Activated CD8-positive, alpha-beta T cell treated with anti-CD3 and anti-CD28 coated beads for 36 hours (primary cell): ENCODE measurements around the gene MTUS2. TPM values are rescaled to one million over a fixed set of nuclear protein-coding genes. Genes with fewer than 3 reads are reported as not detected.

Experiments used
- ATAC-seq: fragments of 200-7000 bp; cut with Tn5 transposase; one replicate; pipeline ENCODE4 v1.10.0; 2021; ENCODE audit warnings: mild to moderate bottlenecking, moderate library complexity
- CTCF ChIA-PET: fragments of 350-600 bp; sonication (Branson Sonifier 250); formaldehyde crosslinking; loops from one replicate; lab custom pipeline; 2021; ENCODE audit warnings: antibody characterized with exemption; lab: Charles Lee
- POLR2A ChIA-PET: fragments of 350-600 bp; sonication (Branson Sonifier 250); formaldehyde crosslinking; loops from one replicate; lab custom pipeline; 2021; ENCODE audit warnings: antibody characterized with exemption; lab: Charles Lee
- DNase-seq: peaks from one replicate; pipeline ENCODE4 v3.0.0-alpha.2; 2020
- H3K27ac Mint-ChIP-seq: one replicate; pipeline ENCODE4 v1.8.0; 2021; ENCODE audit warnings: mild to moderate bottlenecking, mixed read lengths
- H3K27me3 Mint-ChIP-seq: one replicate; pipeline ENCODE4 v1.8.0; 2021; ENCODE audit warnings: mixed read lengths
- H3K36me3 Mint-ChIP-seq: one replicate; pipeline ENCODE4 v1.8.0; 2021; ENCODE audit warnings: low read depth, mixed read lengths
- H3K4me1 Mint-ChIP-seq: one replicate; pipeline ENCODE4 v1.8.0; 2021; ENCODE audit warnings: low read depth, mixed read lengths
- H3K4me3 Mint-ChIP-seq: one replicate; pipeline ENCODE4 v1.8.0; 2021; ENCODE audit warnings: mild to moderate bottlenecking, moderate library complexity, mixed read lengths
- H3K9me3 Mint-ChIP-seq: one replicate; pipeline ENCODE4 v1.8.0; 2021; ENCODE audit warnings: mixed read lengths
- CTCF ChIP-seq: fragments of 200-600 bp; IDR thresholded peaks from one replicate; pipeline ENCODE4 v1.8.0; 2022; ENCODE audit warnings: antibody characterized with exemption, mild to moderate bottlenecking
- intact Hi-C: fragments of 100-400 bp; cut with micrococcal nuclease; formaldehyde crosslinking; loops from one replicate; pipeline ENCODE4 v1.10.0; 2022
- total RNA-seq, 2 experiments: library from RNA; stranded (reverse); gene quantifications; one replicate each; pipeline ENCODE4 v1.2.3, GENCODE V29; 2021

MTUS2 gene
- total RNA-seq, 2 experiments from 2014 or later: not detected

DNA sequence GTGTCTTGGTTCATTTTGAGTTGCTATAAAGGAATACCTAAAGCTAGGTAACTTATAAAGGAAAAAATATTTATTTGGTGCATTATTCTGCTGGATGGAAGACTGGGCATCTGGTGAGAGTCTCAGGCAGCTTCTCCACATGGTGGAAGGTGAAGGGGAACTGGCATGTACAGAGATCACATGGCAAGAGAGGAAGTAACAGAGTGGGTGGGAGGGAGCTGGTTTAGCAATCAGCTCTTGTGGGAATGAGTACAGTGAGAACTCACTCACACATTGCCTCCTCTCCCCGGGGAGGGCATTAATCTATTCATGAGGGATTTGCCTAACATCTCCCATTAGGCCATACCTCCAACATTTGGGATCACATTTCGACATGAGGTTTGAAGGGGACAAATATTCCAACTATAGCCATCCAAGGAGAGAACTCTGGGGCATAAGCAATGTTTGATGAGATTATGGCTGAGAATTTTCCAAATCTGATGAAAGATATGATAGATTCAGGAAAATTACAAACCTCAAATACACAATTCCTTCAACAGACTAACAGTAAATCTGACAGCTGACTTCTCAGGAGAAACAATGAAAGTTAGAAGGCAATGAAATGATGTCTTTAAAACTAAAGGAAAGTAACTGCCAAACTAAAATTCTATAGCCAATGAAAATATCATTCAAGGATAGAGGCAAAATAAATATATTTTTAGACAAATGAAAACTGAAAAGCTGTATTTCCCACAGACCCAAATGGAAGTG is 52.5 kb downstream of the MTUS2 start:
- POLR2A ChIA-PET: no interaction called here
- no peak overlapping the region for H3K27ac Mint-ChIP-seq
- DNase-seq (no peak), ATAC-seq (no peak)
- TF ChIP-seq CTCF: no peak
- H3K9me3 Mint-ChIP-seq: peaks cover 17% of the 10 kb centered on the region
- intact Hi-C loops: no loop called here
- no peaks in the 10 kb centered on the region for H3K36me3 Mint-ChIP-seq
- no peaks in the 10 kb centered on the region for H3K4me1 Mint-ChIP-seq
- CTCF ChIA-PET: no interaction called here
- no peak overlapping the region for H3K4me3 Mint-ChIP-seq
- peaks cover 3% of the 10 kb centered on the region for H3K27me3 Mint-ChIP-seq

DNA sequence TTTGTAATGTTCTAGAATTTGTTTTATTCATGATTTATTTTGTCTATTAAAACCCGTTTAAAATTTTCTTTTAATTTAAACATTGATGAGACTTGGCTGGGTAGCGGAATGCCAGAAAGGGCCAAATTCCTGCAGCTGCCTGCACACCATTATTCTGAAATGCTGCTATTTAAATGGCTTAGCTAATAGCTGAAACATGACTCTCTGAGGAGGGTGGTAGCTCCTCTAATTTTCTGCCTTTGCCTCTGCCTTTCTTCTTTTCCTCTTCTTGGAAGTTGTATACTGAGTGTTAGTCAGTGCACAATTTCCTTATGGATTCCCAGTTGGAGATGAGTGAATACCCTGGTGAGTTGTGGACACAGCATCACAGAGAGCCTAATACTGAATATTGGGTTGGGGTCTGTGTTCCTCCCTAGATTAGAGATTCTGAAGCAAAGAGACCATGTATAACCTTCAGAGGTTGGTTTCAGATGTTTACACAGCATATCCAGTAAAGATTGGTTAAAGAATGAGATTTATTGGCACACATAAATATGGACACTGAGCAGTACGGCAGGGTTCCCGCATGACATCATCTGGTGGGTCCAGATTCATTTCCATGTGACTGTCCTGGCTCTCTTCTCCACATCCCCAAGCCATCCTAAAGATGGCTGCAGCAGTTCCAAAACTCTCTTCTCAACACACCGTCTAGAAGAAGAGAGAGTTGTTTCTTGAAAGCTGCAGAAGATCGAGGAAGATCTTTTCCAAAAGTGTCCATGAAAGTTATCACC is 55.9 kb downstream of the MTUS2 start:
- ATAC-seq: no peak
- CTCF ChIA-PET: no interaction called here
- no peaks in the 10 kb centered on the region for H3K36me3 Mint-ChIP-seq
- H3K4me3 Mint-ChIP-seq: no peak overlapping the region
- no peak for TF ChIP-seq CTCF
- peaks cover 17% of the 10 kb centered on the region for H3K9me3 Mint-ChIP-seq
- no peaks in the 10 kb centered on the region for H3K4me1 Mint-ChIP-seq
- POLR2A ChIA-PET: no interaction called here
- DNase-seq: no peak
- H3K27ac Mint-ChIP-seq: no peak overlapping the region
- intact Hi-C loops: no loop called here
- H3K27me3 Mint-ChIP-seq: peaks cover 2% of the 10 kb centered on the region

GRCh38 chr13:28877408-28877807 is 57.3 kb downstream of the MTUS2 start:
- no peak overlapping the region for H3K27ac Mint-ChIP-seq
- ChIA-PET CTCF (interaction anchor here (1.4 kb wide), 1 partner anchor 58 kb away, joined by 3 read pairs; no protein-coding TSS in a partner anchor), POLR2A (no interaction called here)
- peaks cover 2% of the 10 kb centered on the region for H3K27me3 Mint-ChIP-seq
- H3K4me1 Mint-ChIP-seq: no peaks in the 10 kb centered on the region
- no peak for TF ChIP-seq CTCF
- peaks cover 10% of the 10 kb centered on the region for H3K9me3 Mint-ChIP-seq
- ATAC-seq (no peak), DNase-seq (no peak)
- H3K36me3 Mint-ChIP-seq: no peaks in the 10 kb centered on the region
- intact Hi-C loops: no loop called here
- no peak overlapping the region for H3K4me3 Mint-ChIP-seq

GRCh38 chr13:28885181-28885580 is 65.0 kb downstream of the MTUS2 start:
- no peak for ATAC-seq
- DNase-seq: no peak
- H3K27ac Mint-ChIP-seq: no peak overlapping the region
- H3K4me1 Mint-ChIP-seq: no peaks in the 10 kb centered on the region
- H3K4me3 Mint-ChIP-seq: no peak overlapping the region
- POLR2A ChIA-PET: no interaction called here
- intact Hi-C loops: no loop called here
- CTCF ChIA-PET: no interaction called here
- H3K27me3 Mint-ChIP-seq: peaks cover 4% of the 10 kb centered on the region
- no peak for TF ChIP-seq CTCF
- H3K9me3 Mint-ChIP-seq: peaks cover 4% of the 10 kb centered on the region
- no peaks in the 10 kb centered on the region for H3K36me3 Mint-ChIP-seq
